Astrocyte (in vitro differentiated cells and primary cell): ENCODE measurements around the gene GLIPR1. TPM values are rescaled to one million over a fixed set of nuclear protein-coding genes. Genes with fewer than 3 reads are reported as not detected.
"Not testable (repeated sequence)": the region's sequence is repeated elsewhere in the genome, so short reads cannot be mapped to it uniquely, and the experiment has no call there.

Experiments
- DNase-seq: peaks from one replicate; pipeline ENCODE4 v3.0.0-alpha.2; 2010; ENCODE audit warnings: low read depth
- FAIRE-seq: peaks from 2 replicates; lab custom pipeline; 2011; peaks lifted over from hg19 to GRCh38; lab: Jason Lieb, UNC
- H2AFZ ChIP-seq: 2 replicates; pipeline ENCODE4 v1.6.0; 2012; ENCODE audit warnings: low read depth, low read length, inconsistent platforms
- H3K27ac ChIP-seq: 2 replicates; pipeline ENCODE4 v1.5.1; 2011; ENCODE audit warnings: low read depth, low read length, inconsistent platforms
- H3K27me3 ChIP-seq: 2 replicates; pipeline ENCODE4 v1.6.0; 2011; ENCODE audit warnings: low read length, inconsistent platforms; ENCODE audit not compliant: insufficient read depth
- H3K36me3 ChIP-seq: 2 replicates; pipeline ENCODE4 v1.5.1; 2011; ENCODE audit warnings: low read length, inconsistent platforms; ENCODE audit not compliant: insufficient read depth
- H3K4me1 ChIP-seq: 2 replicates; pipeline ENCODE4 v1.5.1; 2011; ENCODE audit warnings: low read length, inconsistent platforms; ENCODE audit not compliant: insufficient read depth
- H3K4me2 ChIP-seq: 2 replicates; pipeline ENCODE4 v1.6.0; 2012; ENCODE audit warnings: low read length, inconsistent platforms
- H3K4me3 ChIP-seq: 2 replicates; pipeline ENCODE4 v1.5.1; 2011; ENCODE audit warnings: low read depth, mild to moderate bottlenecking, low read length, inconsistent platforms; ENCODE audit not compliant: insufficient read depth
- H3K79me2 ChIP-seq: 2 replicates; pipeline ENCODE4 v1.6.0; 2012; ENCODE audit warnings: mild to moderate bottlenecking, low read length, inconsistent platforms; ENCODE audit not compliant: insufficient read depth
- H3K9ac ChIP-seq: 2 replicates; pipeline ENCODE4 v1.6.0; 2012; ENCODE audit warnings: mild to moderate bottlenecking, low read length, inconsistent platforms
- H3K9me3 ChIP-seq: 2 replicates; pipeline ENCODE4 v1.5.1; 2012; ENCODE audit warnings: low read depth, mild to moderate bottlenecking, low read length, inconsistent platforms; ENCODE audit not compliant: insufficient read depth
- H4K20me1 ChIP-seq: 2 replicates; pipeline ENCODE4 v1.6.0; 2012; ENCODE audit warnings: low read length, inconsistent platforms; ENCODE audit not compliant: insufficient read depth
- H3K27ac Mint-ChIP-seq: one replicate; pipeline ENCODE4 v1.8.0; 2021; ENCODE audit warnings: mild to moderate bottlenecking, mixed read lengths; ENCODE audit not compliant: unreplicated experiment
- H3K27me3 Mint-ChIP-seq: one replicate; pipeline ENCODE4 v1.8.0; 2021; ENCODE audit warnings: low read depth, mixed read lengths; ENCODE audit not compliant: unreplicated experiment
- H3K36me3 Mint-ChIP-seq: one replicate; pipeline ENCODE4 v1.8.0; 2021; ENCODE audit warnings: low read depth, mixed read lengths; ENCODE audit not compliant: unreplicated experiment
- H3K4me1 Mint-ChIP-seq: one replicate; pipeline ENCODE4 v1.8.0; 2021; ENCODE audit warnings: low read depth, mixed read lengths; ENCODE audit not compliant: unreplicated experiment
- H3K4me3 Mint-ChIP-seq: one replicate; pipeline ENCODE4 v1.8.0; 2021; ENCODE audit warnings: mild to moderate bottlenecking, moderate library complexity, mixed read lengths; ENCODE audit not compliant: unreplicated experiment
- H3K9me3 Mint-ChIP-seq: one replicate; pipeline ENCODE4 v1.8.0; 2021; ENCODE audit warnings: mild to moderate bottlenecking, mixed read lengths; ENCODE audit not compliant: unreplicated experiment
- EZH2 ChIP-seq: IDR thresholded peaks from 2 replicates; pipeline ENCODE4 v1.6.1; 2012; ENCODE audit warnings: mild to moderate bottlenecking, low read length, inconsistent platforms; ENCODE audit not compliant: insufficient read depth
- total RNA-seq: library from RNA; stranded (reverse); gene quantifications from 2 replicates; pipeline ENCODE4 v1.2.1, GENCODE V29; 2021
- TF ChIP-seq, protein P1 (sequence below): IDR thresholded peaks from 2 replicates; pipeline ENCODE4 v1.5.1; 2011; ENCODE audit warnings: low read depth, mild to moderate bottlenecking, inconsistent platforms, low read length, moderate library complexity; ENCODE audit not compliant: insufficient read depth

Gene GLIPR1
- total RNA-seq, 1 donor from 2014 or later, result 232 TPM

- H3K27ac Mint-ChIP-seq, result not testable (repeated sequence)
Observed at GRCh38 chr12:75442454-75442853, 38.1 kb upstream of the GLIPR1 start.

GRCh38 chr12:75443709-75444108 is 36.8 kb upstream of the GLIPR1 start:
- TF ChIP-seq, protein P1, sequence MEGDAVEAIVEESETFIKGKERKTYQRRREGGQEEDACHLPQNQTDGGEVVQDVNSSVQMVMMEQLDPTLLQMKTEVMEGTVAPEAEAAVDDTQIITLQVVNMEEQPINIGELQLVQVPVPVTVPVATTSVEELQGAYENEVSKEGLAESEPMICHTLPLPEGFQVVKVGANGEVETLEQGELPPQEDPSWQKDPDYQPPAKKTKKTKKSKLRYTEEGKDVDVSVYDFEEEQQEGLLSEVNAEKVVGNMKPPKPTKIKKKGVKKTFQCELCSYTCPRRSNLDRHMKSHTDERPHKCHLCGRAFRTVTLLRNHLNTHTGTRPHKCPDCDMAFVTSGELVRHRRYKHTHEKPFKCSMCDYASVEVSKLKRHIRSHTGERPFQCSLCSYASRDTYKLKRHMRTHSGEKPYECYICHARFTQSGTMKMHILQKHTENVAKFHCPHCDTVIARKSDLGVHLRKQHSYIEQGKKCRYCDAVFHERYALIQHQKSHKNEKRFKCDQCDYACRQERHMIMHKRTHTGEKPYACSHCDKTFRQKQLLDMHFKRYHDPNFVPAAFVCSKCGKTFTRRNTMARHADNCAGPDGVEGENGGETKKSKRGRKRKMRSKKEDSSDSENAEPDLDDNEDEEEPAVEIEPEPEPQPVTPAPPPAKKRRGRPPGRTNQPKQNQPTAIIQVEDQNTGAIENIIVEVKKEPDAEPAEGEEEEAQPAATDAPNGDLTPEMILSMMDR, result no peak
- TF ChIP-seq EZH2, result no peak
- Mint-ChIP-seq H3K4me3 (no peak overlapping the region), H3K4me1 (peaks cover 24% of the 10 kb centered on the region), H3K36me3 (no peaks in the 10 kb centered on the region), H3K9me3 (peaks cover 7% of the 10 kb centered on the region), H3K27ac (no peak overlapping the region), H3K27me3 (no peaks in the 10 kb centered on the region)
- DNase-seq (no peak), FAIRE-seq (no peak)
- Histone ChIP-seq H3K79me2 (no peaks in the 10 kb centered on the region), H3K27ac (no peak overlapping the region), H3K4me3 (no peak overlapping the region), H4K20me1 (no peaks in the 10 kb centered on the region), H2AFZ (no peak overlapping the region), H3K9me3 (no peaks in the 10 kb centered on the region), H3K36me3 (no peaks in the 10 kb centered on the region), H3K27me3 (no peaks in the 10 kb centered on the region), H3K4me2 (peak overlapping the region; percentile 72), H3K4me1 (peaks cover 33% of the 10 kb centered on the region), H3K9ac (no peak overlapping the region)

More at GRCh38 chr12:75442454-75442853, 38.1 kb upstream of the GLIPR1 start:
- Mint-ChIP-seq H3K4me1 (peaks cover 24% of the 10 kb centered on the region), H3K9me3 (peaks cover 13% of the 10 kb centered on the region)
- H3K4me1 ChIP-seq, result peaks cover 27% of the 10 kb centered on the region
- not testable (repeated sequence) for H2AFZ ChIP-seq, H3K4me3 ChIP-seq, H3K36me3 ChIP-seq, H3K4me3 Mint-ChIP-seq, FAIRE-seq, H3K79me2 ChIP-seq, DNase-seq, H3K27ac ChIP-seq, H3K9ac ChIP-seq, H3K36me3 Mint-ChIP-seq, H3K27me3 Mint-ChIP-seq, H3K27me3 ChIP-seq, H4K20me1 ChIP-seq, H3K9me3 ChIP-seq, H3K4me2 ChIP-seq

DNA sequence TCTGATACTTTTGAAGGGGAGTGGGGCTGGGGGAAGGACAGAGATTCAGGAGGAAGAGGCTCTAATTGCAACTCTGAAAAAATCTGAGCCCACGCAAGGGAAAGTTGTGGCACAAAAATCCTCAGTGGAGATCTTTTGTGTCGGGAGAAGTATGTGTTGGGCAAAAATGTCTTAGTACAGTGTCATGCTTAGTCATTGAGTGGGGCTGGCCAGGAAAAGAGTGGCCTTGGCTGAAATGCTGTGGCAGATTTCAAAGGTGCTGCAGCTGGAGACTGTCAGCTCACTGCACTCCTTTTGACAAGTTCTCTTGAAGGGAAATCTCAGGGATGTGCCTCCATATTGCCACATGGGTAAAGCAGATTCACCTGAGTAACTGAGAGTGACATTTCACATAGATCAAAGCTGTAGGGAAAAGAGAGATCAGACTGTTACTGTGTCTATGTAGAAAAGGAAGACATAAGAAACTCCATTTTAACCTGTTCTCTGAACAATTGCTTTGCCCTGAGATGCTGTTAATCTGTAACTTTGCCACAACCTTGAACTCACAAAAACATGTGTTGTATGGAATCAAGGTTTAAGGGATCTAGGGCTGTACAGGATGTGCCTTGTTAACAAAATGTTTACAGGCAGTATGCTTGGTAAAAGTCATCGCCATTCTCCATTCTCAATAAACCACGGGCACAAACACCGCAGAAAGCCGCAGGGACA is 36.0 kb upstream of the GLIPR1 start:
- DNase-seq (peak; percentile 72), FAIRE-seq (peak; percentile 75)
- H3K4me3 ChIP-seq, result no peak overlapping the region
- H3K79me2 ChIP-seq, result no peaks in the 10 kb centered on the region
- no peaks in the 10 kb centered on the region for H3K9me3 ChIP-seq
- peak overlapping the region; percentile 72 for H3K4me2 ChIP-seq
- no peaks in the 10 kb centered on the region for H4K20me1 ChIP-seq
- Mint-ChIP-seq H3K27ac (peak overlapping the region; percentile 94), H3K4me3 (peak overlapping the region; percentile 41), H3K4me1 (peaks cover 24% of the 10 kb centered on the region), H3K27me3 (no peaks in the 10 kb centered on the region), H3K9me3 (peaks cover 5% of the 10 kb centered on the region), H3K36me3 (no peaks in the 10 kb centered on the region)
- peak overlapping the region; percentile 61 for H3K27ac ChIP-seq
- H3K9ac ChIP-seq, result peak overlapping the region; percentile 20
- TF ChIP-seq EZH2, result no peak
- TF ChIP-seq, protein P1, result no peak
- peaks cover 33% of the 10 kb centered on the region for H3K4me1 ChIP-seq
- H3K27me3 ChIP-seq, result no peaks in the 10 kb centered on the region
- H3K36me3 ChIP-seq, result no peaks in the 10 kb centered on the region
- H2AFZ ChIP-seq, result peak overlapping the region; percentile 7

GRCh38 chr12:75445137-75445507 is 35.4 kb upstream of the GLIPR1 start:
- H3K27me3 ChIP-seq, H3K9ac ChIP-seq, H3K36me3 Mint-ChIP-seq, FAIRE-seq, H3K9me3 ChIP-seq, H3K36me3 ChIP-seq, DNase-seq, H3K4me3 Mint-ChIP-seq, H3K4me3 ChIP-seq, H4K20me1 ChIP-seq, H3K79me2 ChIP-seq, H3K4me2 ChIP-seq, H2AFZ ChIP-seq, H3K27me3 Mint-ChIP-seq, H3K9me3 Mint-ChIP-seq: not testable (repeated sequence)
- Mint-ChIP-seq H3K27ac (peak overlapping the region; percentile 42), H3K4me1 (peaks cover 24% of the 10 kb centered on the region)
- peaks cover 33% of the 10 kb centered on the region for H3K4me1 ChIP-seq
- H3K27ac ChIP-seq, result peak overlapping the region; percentile 61
